Natural killer cell (primary cell): ENCODE results near the gene TBCEL. TPM values are rescaled to one million over a fixed set of nuclear protein-coding genes. Genes with fewer than 3 reads are reported as not detected.

Experiments
- ATAC-seq, 3 donors: fragments of 150-1000 bp in 2 of 3; fragments of 200-7000 bp in 1 of 3; cut with Tn5 transposase; 1 replicate in 1 of 3; 2 replicates in 2 of 3; pipeline ENCODE4 v1.10.0; 2021; ENCODE audit warnings: mild to moderate bottlenecking in 2 of 3, moderate library complexity in 2 of 3
- DNase-seq, 2 donors: peaks; one replicate each; pipeline versions ENCODE4 v3.0.0 to v3.0.0-alpha.2; 2013 to 2021; ENCODE audit warnings: mixed read lengths in 1 of 2
- H3K27ac ChIP-seq: one replicate; pipeline ENCODE4 v1.5.1; 2013; ENCODE audit warnings: mild to moderate bottlenecking, low read length
- H3K27me3 ChIP-seq: one replicate; pipeline ENCODE4 v1.6.1; 2013; ENCODE audit warnings: low read length; ENCODE audit not compliant: control insufficient read depth, insufficient read depth
- H3K36me3 ChIP-seq: one replicate; pipeline ENCODE4 v1.6.1; 2013; ENCODE audit warnings: low read length; ENCODE audit not compliant: control insufficient read depth, insufficient read depth
- H3K4me1 ChIP-seq: one replicate; pipeline ENCODE4 v1.6.1; 2013; ENCODE audit warnings: low read length; ENCODE audit not compliant: control insufficient read depth, insufficient read depth
- H3K4me3 ChIP-seq: one replicate; pipeline ENCODE4 v1.5.1; 2013; ENCODE audit warnings: low read length
- H3K9me3 ChIP-seq: one replicate; pipeline ENCODE4 v1.6.1; 2013; ENCODE audit warnings: low read length; ENCODE audit not compliant: control insufficient read depth, insufficient read depth
- H3K27ac Mint-ChIP-seq, 2 donors: one replicate each; pipeline ENCODE4 v1.8.0; 2022; ENCODE audit warnings: mild to moderate bottlenecking in 2 of 2, mixed read lengths in 2 of 2, moderate library complexity in 1 of 2
- H3K27me3 Mint-ChIP-seq, 2 donors: one replicate each; pipeline ENCODE4 v1.8.0; 2022; ENCODE audit warnings: low read depth in 2 of 2, mixed read lengths in 2 of 2
- H3K36me3 Mint-ChIP-seq: one replicate; pipeline ENCODE4 v1.8.0; 2022; ENCODE audit warnings: mixed read lengths
- H3K4me1 Mint-ChIP-seq, 2 donors: one replicate each; pipeline ENCODE4 v1.8.0; 2022; ENCODE audit warnings: mixed read lengths in 2 of 2
- H3K4me3 Mint-ChIP-seq: one replicate; pipeline ENCODE4 v1.8.0; 2022; ENCODE audit warnings: mild to moderate bottlenecking, moderate library complexity, mixed read lengths
- H3K9me3 Mint-ChIP-seq, 2 donors: one replicate each; pipeline ENCODE4 v1.8.0; 2022; ENCODE audit warnings: mixed read lengths in 2 of 2
- WGBS: methylation state at CpG from one replicate; pipeline ENCODE4 v1.1.7; 2013; ENCODE audit warnings: missing lambda C conversion rate; ENCODE audit not compliant: insufficient coverage; 5-methylcytosine and 5-hydroxymethylcytosine counted together
- intact Hi-C: fragments of 100-400 bp; cut with micrococcal nuclease; formaldehyde crosslinking; loops from one replicate; pipeline ENCODE4 v1.14.2; 2022
- total RNA-seq, 4 donors: library from RNA; stranded (reverse); fragments of 120-200 nt in 1 of 4; gene quantifications; one replicate each; pipeline versions ENCODE4 v1.2.3 to v1.2.4, GENCODE V29; 2013 to 2022
- TF ChIP-seq, protein P1 (sequence below): fragments of 200-600 bp; IDR thresholded peaks from one replicate; pipeline ENCODE4 v1.8.0; 2022; ENCODE audit warnings: antibody characterized with exemption

Gene TBCEL
- total RNA-seq, 3 donors from 2014 or later (not counting 1 experiment from before 2014, with no cell fraction given): 34.0 to 40.2 (median 37.9) TPM

GRCh38 chr11:121105063-121105480, 81.2 kb downstream of the TBCEL start:
- Histone ChIP-seq H3K27me3 (no peaks in the 10 kb centered on the region), H3K9me3 (no peaks in the 10 kb centered on the region), H3K36me3 (no peaks in the 10 kb centered on the region), H3K4me3 (no peak overlapping the region), H3K4me1 (no peaks in the 10 kb centered on the region), H3K27ac (no peak overlapping the region)
- peaks cover 2 to 22% of the 10 kb centered on the region in 2 donors for H3K27me3 Mint-ChIP-seq
- no peaks in the 10 kb centered on the region for H3K9me3 Mint-ChIP-seq
- 92% methylated on average over 4 of the region's 4 CpGs for WGBS
- H3K4me1 Mint-ChIP-seq: peaks cover 0 to 2% of the 10 kb centered on the region in 2 donors
- ATAC-seq (no peak), DNase-seq (no peak)
- no peaks in the 10 kb centered on the region for H3K36me3 Mint-ChIP-seq
- H3K27ac Mint-ChIP-seq: no peak overlapping the region
- intact Hi-C loops: no loop called here
- TF ChIP-seq, protein P1, sequence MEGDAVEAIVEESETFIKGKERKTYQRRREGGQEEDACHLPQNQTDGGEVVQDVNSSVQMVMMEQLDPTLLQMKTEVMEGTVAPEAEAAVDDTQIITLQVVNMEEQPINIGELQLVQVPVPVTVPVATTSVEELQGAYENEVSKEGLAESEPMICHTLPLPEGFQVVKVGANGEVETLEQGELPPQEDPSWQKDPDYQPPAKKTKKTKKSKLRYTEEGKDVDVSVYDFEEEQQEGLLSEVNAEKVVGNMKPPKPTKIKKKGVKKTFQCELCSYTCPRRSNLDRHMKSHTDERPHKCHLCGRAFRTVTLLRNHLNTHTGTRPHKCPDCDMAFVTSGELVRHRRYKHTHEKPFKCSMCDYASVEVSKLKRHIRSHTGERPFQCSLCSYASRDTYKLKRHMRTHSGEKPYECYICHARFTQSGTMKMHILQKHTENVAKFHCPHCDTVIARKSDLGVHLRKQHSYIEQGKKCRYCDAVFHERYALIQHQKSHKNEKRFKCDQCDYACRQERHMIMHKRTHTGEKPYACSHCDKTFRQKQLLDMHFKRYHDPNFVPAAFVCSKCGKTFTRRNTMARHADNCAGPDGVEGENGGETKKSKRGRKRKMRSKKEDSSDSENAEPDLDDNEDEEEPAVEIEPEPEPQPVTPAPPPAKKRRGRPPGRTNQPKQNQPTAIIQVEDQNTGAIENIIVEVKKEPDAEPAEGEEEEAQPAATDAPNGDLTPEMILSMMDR: no peak
- H3K4me3 Mint-ChIP-seq: no peak overlapping the region

DNA sequence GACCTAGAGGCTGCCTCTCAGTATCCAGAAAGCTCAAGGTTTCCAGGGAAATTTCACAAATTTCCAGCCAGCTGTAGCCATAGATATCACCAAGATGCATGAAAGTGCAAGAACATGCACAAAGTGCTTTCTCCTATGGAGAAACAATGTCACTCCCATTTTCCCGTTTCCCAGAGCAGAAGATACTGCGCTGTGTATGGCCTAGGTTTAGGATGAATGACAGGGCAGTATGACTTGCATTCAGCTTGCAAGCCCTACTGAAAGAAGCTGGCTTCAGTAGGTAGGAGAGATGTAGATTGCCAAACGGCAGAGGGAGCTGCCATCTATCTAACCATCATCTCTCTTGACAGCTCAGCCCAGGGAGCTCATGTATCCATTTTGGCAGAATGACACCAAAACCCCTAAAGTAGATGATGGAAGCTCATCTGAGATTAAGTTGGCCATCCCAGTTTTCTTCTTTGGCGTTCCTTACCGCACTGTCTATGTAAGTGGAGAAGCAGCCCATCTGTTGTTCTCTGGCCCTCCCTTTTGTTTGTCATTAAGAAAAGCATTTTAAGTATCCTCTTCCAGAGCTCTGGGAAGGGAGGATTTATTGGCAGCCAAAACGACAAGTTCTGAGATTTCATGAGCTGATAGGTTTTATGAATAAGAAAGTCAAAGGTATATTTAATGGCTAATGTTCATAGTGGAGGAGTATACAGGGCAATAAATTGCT, 81.7 kb downstream of the TBCEL start:
- Histone ChIP-seq H3K4me3 (no peak overlapping the region), H3K4me1 (no peaks in the 10 kb centered on the region), H3K36me3 (no peaks in the 10 kb centered on the region), H3K9me3 (no peaks in the 10 kb centered on the region), H3K27me3 (no peaks in the 10 kb centered on the region), H3K27ac (no peak overlapping the region)
- H3K4me3 Mint-ChIP-seq: no peak overlapping the region
- peaks cover 0 to 8% of the 10 kb centered on the region in 2 donors for H3K4me1 Mint-ChIP-seq
- ATAC-seq (no peak), DNase-seq (no peak)
- no peak overlapping the region for H3K27ac Mint-ChIP-seq
- H3K9me3 Mint-ChIP-seq: no peaks in the 10 kb centered on the region
- WGBS: 89% methylated on average over 5 of the region's 6 CpGs
- TF ChIP-seq, protein P1: no peak
- intact Hi-C loops: loop anchor here (2.0 kb wide), 1 partner anchor 19 kb away; no protein-coding TSS in a partner anchor
- peaks cover 2 to 28% of the 10 kb centered on the region in 2 donors for H3K27me3 Mint-ChIP-seq
- no peaks in the 10 kb centered on the region for H3K36me3 Mint-ChIP-seq

GRCh38 chr11:121106812-121107211, 82.9 kb downstream of the TBCEL start:
- H3K27me3 ChIP-seq: no peaks in the 10 kb centered on the region
- WGBS: 75% methylated on average over 3 of the region's 5 CpGs

More at GRCh38 chr11:121106812-121107211, 82.9 kb downstream of the TBCEL start:
- Mint-ChIP-seq H3K4me3 (no peak overlapping the region), H3K27ac (no peak overlapping the region), H3K9me3 (no peaks in the 10 kb centered on the region), H3K4me1 (peaks cover 0 to 8% of the 10 kb centered on the region in 2 donors), H3K27me3 (peaks cover 8 to 31% of the 10 kb centered on the region in 2 donors), H3K36me3 (no peaks in the 10 kb centered on the region)
- H3K27ac ChIP-seq: no peak overlapping the region
- TF ChIP-seq, protein P1: no peak
- intact Hi-C loops: loop anchor here (2.0 kb wide), 1 partner anchor 20 kb away; no protein-coding TSS in a partner anchor
- no peak for DNase-seq
- H3K36me3 ChIP-seq: no peaks in the 10 kb centered on the region
- H3K9me3 ChIP-seq: no peaks in the 10 kb centered on the region
- no peak for ATAC-seq
- H3K4me3 ChIP-seq: no peak overlapping the region
- no peaks in the 10 kb centered on the region for H3K4me1 ChIP-seq
